Esophagus (tissue), 2 donors: Measurements from ENCODE around the gene KRTAP10-12. TPM values are rescaled to one million over a fixed set of nuclear protein-coding genes. Genes with fewer than 3 reads are reported as not detected.

Experiments
- H3K27ac ChIP-seq, 2 donors: one replicate each; pipeline ENCODE4 v1.5.1; 2013; ENCODE audit warnings: low read depth in 2 of 2, mild to moderate bottlenecking in 2 of 2, inconsistent platforms in 1 of 2, low read length in 1 of 2, moderate library complexity in 1 of 2
- H3K27me3 ChIP-seq, 2 donors: one replicate each; pipeline ENCODE4 v1.6.1; 2013; ENCODE audit warnings: low read length in 2 of 2, control low read depth in 1 of 2, mild to moderate bottlenecking in 1 of 2; ENCODE audit not compliant: insufficient read depth in 2 of 2, control insufficient read depth in 1 of 2
- H3K36me3 ChIP-seq, 2 donors: one replicate each; pipeline ENCODE4 v1.6.1; 2013; ENCODE audit warnings: low read length in 1 of 2; ENCODE audit not compliant: control insufficient read depth in 2 of 2, insufficient read depth in 2 of 2
- H3K4me1 ChIP-seq, 2 donors: one replicate each; pipeline ENCODE4 v1.6.1; 2013; ENCODE audit warnings: low read length in 1 of 2; ENCODE audit not compliant: control insufficient read depth in 2 of 2, insufficient read depth in 2 of 2
- H3K4me3 ChIP-seq, 2 donors: one replicate each; pipeline ENCODE4 v1.5.1; 2013; ENCODE audit warnings: low read length in 2 of 2, mild to moderate bottlenecking in 2 of 2, low read depth in 1 of 2, moderate library complexity in 1 of 2
- H3K9me3 ChIP-seq, 2 donors: one replicate each; pipeline ENCODE4 v1.6.1; 2013; ENCODE audit warnings: mild to moderate bottlenecking in 2 of 2, low read depth in 1 of 2, low read length in 1 of 2, moderate library complexity in 1 of 2; ENCODE audit not compliant: control insufficient read depth in 2 of 2, insufficient read depth in 1 of 2
- WGBS, 2 donors: extraction: QIAGEN DNeasy Blood & Tissue Kit; methylation state at CpG; one replicate each; pipeline ENCODE4 v1.1.7; 2013; 5-methylcytosine and 5-hydroxymethylcytosine counted together
- polyA plus RNA-seq, 2 donors: library from polyadenylated mRNA; stranded (reverse); fragments of 200-250 nt; gene quantifications; one replicate each; pipeline ENCODE4 v1.2.3, GENCODE V29; 2013
- donor health status: healthy with polysubstance abuse.
- donor health status: Bipolar disorder and iron deficiency.

KRTAP10-12 gene
- polyA plus RNA-seq, 2 donors = not detected

- no peaks in the 10 kb centered on the region for H3K36me3 ChIP-seq
- H3K4me1 ChIP-seq = no peaks in the 10 kb centered on the region
- H3K9me3 ChIP-seq = peaks cover 4 to 12% of the 10 kb centered on the region in 2 donors
- peaks cover 3 to 7% of the 10 kb centered on the region in 2 donors for H3K27me3 ChIP-seq
- no peak overlapping the region for H3K4me3 ChIP-seq
- WGBS, 2 donors = 44 to 48% methylated on average over 16 of the region's 16 CpGs
- H3K27ac ChIP-seq = no peak overlapping the region
These were observed 6.2 kb downstream of the KRTAP10-12 start for GRCh38 chr21:44702973-44703730.

GRCh38 chr21:44703731-44704635 lies 7.0 kb downstream of the KRTAP10-12 start:
- H3K4me1 ChIP-seq = peaks cover 0 to under 1% of the 10 kb centered on the region in 2 donors
- no peaks in the 10 kb centered on the region for H3K36me3 ChIP-seq
- H3K9me3 ChIP-seq = peaks cover 4 to 12% of the 10 kb centered on the region in 2 donors
- no peak overlapping the region for H3K4me3 ChIP-seq
- peaks cover 3 to 7% of the 10 kb centered on the region in 2 donors for H3K27me3 ChIP-seq
- no peak overlapping the region for H3K27ac ChIP-seq
- WGBS, 2 donors = 46 to 58% methylated on average over 13 of the region's 13 CpGs

GRCh38 chr21:44704636-44705001 lies 7.6 kb downstream of the KRTAP10-12 start:
- peaks cover 4 to 12% of the 10 kb centered on the region in 2 donors for H3K9me3 ChIP-seq
- H3K4me1 ChIP-seq = peaks cover 2 to 6% of the 10 kb centered on the region in 2 donors
- H3K4me3 ChIP-seq = no peak overlapping the region
- H3K27ac ChIP-seq = no peak overlapping the region
- WGBS, 2 donors = 31 to 42% methylated on average over 12 to 13 of the region's 13 CpGs
- peaks cover 5 to 7% of the 10 kb centered on the region in 2 donors for H3K27me3 ChIP-seq
- H3K36me3 ChIP-seq = no peaks in the 10 kb centered on the region

- WGBS, 2 donors = 13 to 33% methylated on average over 53 to 54 of the region's 54 CpGs
- Histone ChIP-seq H3K27me3 (peaks cover 4 to 16% of the 10 kb centered on the region in 2 donors), H3K36me3 (no peaks in the 10 kb centered on the region), H3K9me3 (peaks cover 4 to 12% of the 10 kb centered on the region in 2 donors), H3K27ac (no peak overlapping the region), H3K4me1 (peaks cover 3 to 8% of the 10 kb centered on the region in 2 donors), H3K4me3 (no peak overlapping the region)
These were observed 9.2 kb downstream of the KRTAP10-12 start for GRCh38 chr21:44706026-44706705.

GRCh38 chr21:44706706-44707581 lies 10.0 kb downstream of the KRTAP10-12 start:
- H3K27ac ChIP-seq = no peak overlapping the region
- H3K27me3 ChIP-seq = peaks cover 4 to 20% of the 10 kb centered on the region in 2 donors
- 9 to 28% methylated on average over 46 of the region's 46 CpGs for WGBS, 2 donors
- H3K4me3 ChIP-seq = no peak overlapping the region
- peaks cover 4 to 11% of the 10 kb centered on the region in 2 donors for H3K9me3 ChIP-seq
- H3K36me3 ChIP-seq = no peaks in the 10 kb centered on the region
- H3K4me1 ChIP-seq = peaks cover 3 to 8% of the 10 kb centered on the region in 2 donors

- 6 to 8% methylated on average over 13 of the region's 13 CpGs for WGBS, 2 donors
- H3K27ac ChIP-seq = no peak overlapping the region
- peaks cover 10 to 29% of the 10 kb centered on the region in 2 donors for H3K27me3 ChIP-seq
These were observed 11.4 kb downstream of the KRTAP10-12 start for GRCh38 chr21:44708213-44708865.

GRCh38 chr21:44708866-44709425 lies 12.0 kb downstream of the KRTAP10-12 start:
- H3K27me3 ChIP-seq = peaks cover 10 to 32% of the 10 kb centered on the region in 2 donors
- H3K4me3 ChIP-seq = no peak overlapping the region
- no peaks in the 10 kb centered on the region for H3K36me3 ChIP-seq
- peaks cover 3 to 8% of the 10 kb centered on the region in 2 donors for H3K4me1 ChIP-seq
- no peak overlapping the region for H3K27ac ChIP-seq
- 7 to 10% methylated on average over 25 of the region's 25 CpGs for WGBS, 2 donors
- peaks cover 4 to 11% of the 10 kb centered on the region in 2 donors for H3K9me3 ChIP-seq

More at GRCh38 chr21:44708213-44708865, 11.4 kb downstream of the KRTAP10-12 start:
- peaks cover 4 to 11% of the 10 kb centered on the region in 2 donors for H3K9me3 ChIP-seq
- peaks cover 3 to 8% of the 10 kb centered on the region in 2 donors for H3K4me1 ChIP-seq
- H3K4me3 ChIP-seq = no peak overlapping the region
- no peaks in the 10 kb centered on the region for H3K36me3 ChIP-seq
